Heart right ventricle (tissue), 16 donors: Measurements from ENCODE around the gene AIFM2. TPM values are rescaled to one million over a fixed set of nuclear protein-coding genes. Genes with fewer than 3 reads are reported as not detected.

Source experiments
- ATAC-seq, 8 donors: fragments of 200-7000 bp; cut with Tn5 transposase; one replicate each; pipeline ENCODE4 v1.9.1; 2020; ENCODE audit warnings: mild to moderate bottlenecking in 8 of 8, moderate library complexity in 8 of 8, moderate number of reproducible peaks in 1 of 8
- DNase-seq, 2 donors: peaks; one replicate each; pipeline ENCODE4 v3.0.0-alpha.2; 2020
- H3K27ac ChIP-seq, 10 donors: fragments of 200-600 bp; sonication (generic) in 2 of 10; one replicate each; pipeline versions ENCODE4 v1.5.0 to v1.8.0; 2020 to 2022; ENCODE audit warnings: mild to moderate bottlenecking in 3 of 10
- H3K27me3 ChIP-seq, 7 donors: fragments of 200-600 bp; one replicate each; pipeline ENCODE4 v1.8.0; 2021 to 2022; ENCODE audit warnings: mild to moderate bottlenecking in 2 of 7
- H3K36me3 ChIP-seq, 9 donors: fragments of 200-600 bp; sonication (generic) in 1 of 9; one replicate each; pipeline versions ENCODE4 v1.5.0 to v1.8.0; 2020 to 2022; ENCODE audit warnings: mild to moderate bottlenecking in 2 of 9
- H3K4me1 ChIP-seq, 9 donors: fragments of 200-600 bp; sonication (generic) in 1 of 9; one replicate each; pipeline versions ENCODE4 v1.5.0 to v1.8.0; 2020 to 2022; ENCODE audit warnings: mild to moderate bottlenecking in 4 of 9
- H3K4me3 ChIP-seq, 10 donors: fragments of 200-600 bp; sonication (generic) in 2 of 10; one replicate each; pipeline versions ENCODE4 v1.5.0 to v1.8.0; 2020 to 2022; ENCODE audit warnings: mild to moderate bottlenecking in 7 of 10, moderate library complexity in 2 of 10
- H3K9me3 ChIP-seq, 11 donors: fragments of 200-600 bp in 10 of 11; sonication (generic) in 2 of 11; one replicate each; pipeline versions ENCODE4 v1.5.0 to v1.8.0; 2013 to 2022; ENCODE audit warnings: mild to moderate bottlenecking in 2 of 11, control low read depth in 1 of 11, moderate library complexity in 1 of 11
- WGBS, 2 donors: extraction: QIAGEN DNeasy Blood & Tissue Kit; methylation state at CpG; one replicate each; pipeline ENCODE4 v1.1.7; 2013; ENCODE audit warnings: inconsistent platforms in 1 of 2; 5-methylcytosine and 5-hydroxymethylcytosine counted together
- intact Hi-C, 10 donors: fragments of 100-400 bp; cut with DNase I; formaldehyde crosslinking; loops; one replicate each; pipeline versions ENCODE4 v1.11.1 to v1.14.2; 2022
- polyA plus RNA-seq, 2 donors: library from polyadenylated mRNA; stranded (reverse); fragments of 200-250 nt; gene quantifications; one replicate each; pipeline ENCODE4 v1.2.3, GENCODE V29; 2013
- total RNA-seq, 10 donors: library from RNA; stranded (reverse); fragmentation: NEBNext Ultra II Directional in 3 of 10; extraction: Animal tissue kit (Norgen Biotek cat#: 25700) in 3 of 10; gene quantifications; one replicate each; pipeline versions ENCODE4 v1.2.1 to v1.2.4, GENCODE V29; 2021 to 2023
- TF ChIP-seq, protein P1 (sequence below), 9 donors: fragments of 200-600 bp; sonication (generic) in 2 of 9; IDR thresholded peaks; one replicate each; pipeline versions ENCODE4 v1.5.0 to v1.8.0; 2021 to 2022; ENCODE audit warnings: antibody characterized with exemption in 9 of 9, mild to moderate bottlenecking in 5 of 9, moderate library complexity in 1 of 9
- donor health status: Arrhythmogenic right ventricular cardiomyopathy.
- donor health status: ischemic (EF 13 %, LVEDD 7.1; RV severe dilation, severe dysfunction).
- donor health status: healthy with polysubstance abuse.
- donor health status: DM: no; HTN: yes; CAD: no.
- donor health status: DM: no; HTN: no; CAD: no.
- donor health status: ischemic (EF 25% LVEDD 6.9; RV normal size, moderate dysfunction).
- donor health status: ischemic (EF 25% LVEDD 5.7; RV mildly dilated, moderate dysfunction).
- donor health status: healthy.
- donor health status: DM: yes; HTN: yes; CAD: no.
- donor health status: Ischemic cardiomyopathy.
- donor health status: ischemic (EF 35%, LVEDD 5.7; RV mildly dilated, moderate dysfunction).
- donor health status: nonischemic (EF 11% LVEDD 7.7; RV severe dilation, severe dysfunction).
- donor health status: DM: yes; HTN: yes; CAD: no.
- donor health status: PGD.
- donor health status: ischemic (EF 29% LVEDD 5.4; RV normal size, mild dysfunction).
- donor health status: nonischemic (EF 23%, LVEDD 6.1; RV moderate dilation, normal function).

AIFM2 gene
- total and polyA plus RNA-seq, 12 donors = 14.1 to 27.0 (median 17.5) TPM

GRCh38 chr10:70117646-70118045 is 15.0 kb downstream of the AIFM2 start:
- no peak for ATAC-seq
- Histone ChIP-seq H3K36me3 (peaks cover 0 to 96% (median 36%) of the 10 kb centered on the region in 9 donors), H3K27me3 (no peaks in the 10 kb centered on the region)

GRCh38 chr10:70115948-70116682 is 16.5 kb downstream of the AIFM2 start:
- H3K4me1 ChIP-seq = peaks cover 0 to 15% (median 0%) of the 10 kb centered on the region in 9 donors
- intact Hi-C loops = loop anchor here in 3 of 10 donors (1.0 to 2.0 kb wide), 3 partner anchors 29 to 31 kb away; partner anchors contain the start of gene TYSND1 (in 1 of the 3)
- peak overlapping the region in 1 of 10 donors; percentile 4 for H3K27ac ChIP-seq
- H3K27me3 ChIP-seq = no peaks in the 10 kb centered on the region
- peak in 7 of 8 donors; percentile 24 to 63 (median 52) for ATAC-seq
- WGBS, 2 donors = 58% methylated on average over 12 of the region's 12 CpGs
- H3K9me3 ChIP-seq = no peaks in the 10 kb centered on the region
- DNase-seq = peak; percentile 30 to 46
- peaks cover 0 to 96% (median 40%) of the 10 kb centered on the region in 9 donors for H3K36me3 ChIP-seq
- TF ChIP-seq, protein P1, sequence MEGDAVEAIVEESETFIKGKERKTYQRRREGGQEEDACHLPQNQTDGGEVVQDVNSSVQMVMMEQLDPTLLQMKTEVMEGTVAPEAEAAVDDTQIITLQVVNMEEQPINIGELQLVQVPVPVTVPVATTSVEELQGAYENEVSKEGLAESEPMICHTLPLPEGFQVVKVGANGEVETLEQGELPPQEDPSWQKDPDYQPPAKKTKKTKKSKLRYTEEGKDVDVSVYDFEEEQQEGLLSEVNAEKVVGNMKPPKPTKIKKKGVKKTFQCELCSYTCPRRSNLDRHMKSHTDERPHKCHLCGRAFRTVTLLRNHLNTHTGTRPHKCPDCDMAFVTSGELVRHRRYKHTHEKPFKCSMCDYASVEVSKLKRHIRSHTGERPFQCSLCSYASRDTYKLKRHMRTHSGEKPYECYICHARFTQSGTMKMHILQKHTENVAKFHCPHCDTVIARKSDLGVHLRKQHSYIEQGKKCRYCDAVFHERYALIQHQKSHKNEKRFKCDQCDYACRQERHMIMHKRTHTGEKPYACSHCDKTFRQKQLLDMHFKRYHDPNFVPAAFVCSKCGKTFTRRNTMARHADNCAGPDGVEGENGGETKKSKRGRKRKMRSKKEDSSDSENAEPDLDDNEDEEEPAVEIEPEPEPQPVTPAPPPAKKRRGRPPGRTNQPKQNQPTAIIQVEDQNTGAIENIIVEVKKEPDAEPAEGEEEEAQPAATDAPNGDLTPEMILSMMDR (IDR thresholded peaks at IDR 0.05) = peak; percentile 77 to 93 (median 88)
- H3K4me3 ChIP-seq = no peak overlapping the region

More at GRCh38 chr10:70117646-70118045, 15.0 kb downstream of the AIFM2 start:
- Histone ChIP-seq H3K4me3 (no peak overlapping the region), H3K27ac (no peak overlapping the region), H3K9me3 (no peaks in the 10 kb centered on the region), H3K4me1 (peaks cover 0 to 15% (median 0%) of the 10 kb centered on the region in 9 donors)
- intact Hi-C loops = loop anchor here in 2 of 10 donors (2.0 kb wide), 2 partner anchors 27 to 29 kb away; partner anchors contain the start of gene TYSND1 (in 1 of the 2)
- TF ChIP-seq, protein P1 (IDR thresholded peaks at IDR 0.05) = no peak
- DNase-seq = no peak
- WGBS, 2 donors = 71 to 74% methylated on average over 10 of the region's 10 CpGs

GRCh38 chr10:70114902-70115301 is 17.7 kb downstream of the AIFM2 start:
- Histone ChIP-seq H3K9me3 (no peaks in the 10 kb centered on the region), H3K4me3 (no peak overlapping the region), H3K27ac (no peak overlapping the region), H3K36me3 (peaks cover 0 to 97% (median 40%) of the 10 kb centered on the region in 9 donors), H3K27me3 (no peaks in the 10 kb centered on the region), H3K4me1 (peaks cover 0 to 15% (median 0%) of the 10 kb centered on the region in 9 donors)
- intact Hi-C loops = no loop called here
- ATAC-seq (no peak), DNase-seq (no peak)
- WGBS, 2 donors = 95 to 97% methylated on average over 15 of the region's 15 CpGs
- TF ChIP-seq, protein P1 (IDR thresholded peaks at IDR 0.05) = no peak

- TF ChIP-seq, protein P1 (IDR thresholded peaks at IDR 0.05) = no peak
- H3K27me3 ChIP-seq = no peaks in the 10 kb centered on the region
- ATAC-seq (no peak), DNase-seq (no peak)
- H3K36me3 ChIP-seq = peaks cover 0 to 84% (median 33%) of the 10 kb centered on the region in 9 donors
- 85 to 94% methylated on average over 8 of the region's 8 CpGs for WGBS, 2 donors
- no peak overlapping the region for H3K4me3 ChIP-seq
- no peaks in the 10 kb centered on the region for H3K9me3 ChIP-seq
- no peak overlapping the region for H3K27ac ChIP-seq
- peaks cover 0 to 12% (median 0%) of the 10 kb centered on the region in 9 donors for H3K4me1 ChIP-seq
- intact Hi-C loops = no loop called here
These were observed 20.6 kb downstream of the AIFM2 start for GRCh38 chr10:70112071-70112470.
